CD4-positive, alpha-beta T cell treated with Interferon gamma for 1 hour (primary cell): ENCODE data around the gene ADGRG2.
"Not testable (repeated sequence)": the region's sequence is repeated elsewhere in the genome, so short reads cannot be mapped to it uniquely, and the experiment has no call there.

ENCODE experiments used
- DNase-seq: peaks from one replicate; pipeline ENCODE4 v3.0.0-alpha.2; 2020

The ADGRG2 gene

DNA sequence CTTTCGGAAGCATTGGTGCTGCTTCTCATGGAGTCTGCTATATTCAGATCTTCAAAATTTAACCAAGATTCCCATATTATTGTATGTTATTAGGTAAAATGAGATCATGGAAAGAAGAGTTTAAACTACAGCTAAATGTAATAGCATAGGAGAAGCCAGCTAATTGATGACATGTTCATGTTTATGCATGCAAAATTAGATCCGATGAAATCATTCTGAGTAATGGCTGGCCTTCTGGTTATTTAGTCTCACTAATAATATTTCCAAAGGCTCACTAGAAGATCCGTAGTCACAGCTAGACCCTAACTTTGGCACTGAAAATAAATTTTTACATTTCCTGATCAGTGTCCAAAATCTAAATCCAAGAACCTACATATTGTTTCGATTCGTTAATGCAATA is 118.5 kb downstream of the ADGRG2 start:
- DNase-seq: no peak

DNA sequence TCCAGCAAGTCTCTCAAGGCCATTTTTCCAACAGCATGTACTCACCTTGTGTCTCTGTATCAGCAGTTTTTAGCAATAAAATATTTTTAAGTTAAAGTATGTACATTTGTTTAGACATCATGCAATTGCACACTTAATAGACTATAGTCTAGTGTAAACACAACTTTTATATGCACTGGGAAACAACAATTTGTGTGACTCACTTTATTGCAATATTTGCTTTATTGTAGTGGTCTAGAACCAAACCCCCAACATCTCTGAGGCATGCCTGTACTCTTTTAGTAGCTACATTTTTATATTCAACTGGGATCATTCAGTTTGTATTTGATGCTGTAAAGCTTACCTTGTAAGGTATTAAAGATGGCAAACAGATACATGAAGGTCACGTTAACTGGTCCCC is 123.6 kb downstream of the ADGRG2 start:
- DNase-seq: no peak

DNA sequence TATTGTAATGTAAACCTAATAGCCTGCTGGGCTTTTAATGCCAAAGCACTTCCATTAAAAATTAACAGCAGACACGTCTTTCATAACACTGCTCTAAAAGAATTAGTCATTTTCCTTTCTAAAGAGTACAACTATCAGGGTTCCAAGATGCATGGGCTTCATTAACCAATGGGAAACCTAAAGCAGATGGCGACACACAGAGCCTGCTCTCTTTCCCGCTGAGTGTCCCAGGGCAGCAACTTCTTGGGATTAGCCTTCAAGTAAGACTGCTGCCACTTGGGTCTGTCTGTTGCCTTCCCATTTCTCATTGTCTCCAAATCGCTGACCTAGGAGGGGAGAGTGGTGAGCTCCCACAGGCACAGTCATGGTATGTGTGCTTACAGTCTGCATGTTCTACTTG is 124.4 kb downstream of the ADGRG2 start:
- DNase-seq: no peak

DNA sequence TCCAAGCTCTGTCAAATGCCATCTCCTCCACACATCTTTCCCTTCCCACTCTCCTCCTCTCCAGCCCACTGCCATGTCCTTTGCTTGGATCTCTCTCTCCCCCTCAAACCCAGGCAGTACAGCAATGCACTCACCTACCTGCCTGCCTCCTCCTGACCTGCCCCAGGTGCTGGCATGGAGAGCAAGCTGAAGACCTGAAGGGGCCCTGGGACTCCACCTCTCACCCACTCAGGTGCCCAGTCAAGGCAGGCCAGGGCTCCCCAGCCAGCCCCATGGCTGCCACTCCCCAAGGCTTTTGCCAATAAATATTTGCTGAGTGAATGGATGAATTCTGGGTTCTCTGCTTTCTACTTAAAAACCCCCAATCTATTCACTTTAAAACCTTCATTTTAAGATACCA is 125.7 kb downstream of the ADGRG2 start:
- no peak for DNase-seq

DNA sequence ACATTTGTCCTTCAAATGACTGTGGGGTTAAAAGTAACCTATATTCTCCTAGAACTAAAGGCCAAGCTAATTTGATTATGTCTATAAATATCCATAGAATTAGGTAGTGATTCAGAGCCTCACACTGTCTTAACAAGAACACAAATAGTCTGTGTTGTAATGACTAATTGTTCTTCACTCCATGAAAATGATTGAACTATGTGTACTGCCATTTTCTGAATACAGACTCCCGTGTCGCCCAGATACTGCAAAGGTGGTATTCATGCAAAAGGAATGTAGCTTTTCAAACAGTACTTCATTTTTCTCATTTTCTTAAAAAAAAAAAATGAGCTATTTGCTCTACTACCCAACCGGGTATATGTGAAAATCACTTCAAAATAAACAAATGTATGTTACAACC is 127.0 kb downstream of the ADGRG2 start:
- no peak for DNase-seq

DNA sequence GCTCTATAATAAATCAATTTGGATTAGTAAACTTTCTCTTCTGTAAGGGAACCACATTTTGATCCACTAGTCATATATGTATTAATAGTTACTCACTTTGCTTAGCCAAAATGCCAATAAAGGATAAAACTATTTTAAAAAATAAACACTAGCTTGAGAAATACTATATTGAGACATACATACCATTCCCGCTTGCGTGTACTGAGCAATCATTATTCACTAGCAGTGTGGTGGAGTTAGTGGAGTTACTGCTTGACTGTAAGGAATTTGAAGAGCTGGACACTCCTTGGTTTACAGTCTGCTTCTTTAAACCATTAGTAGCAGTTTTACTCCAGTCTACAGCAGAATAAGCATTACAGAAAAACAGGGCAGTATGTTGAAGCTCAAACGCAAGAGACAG is 127.6 kb downstream of the ADGRG2 start:
- no peak for DNase-seq

DNA sequence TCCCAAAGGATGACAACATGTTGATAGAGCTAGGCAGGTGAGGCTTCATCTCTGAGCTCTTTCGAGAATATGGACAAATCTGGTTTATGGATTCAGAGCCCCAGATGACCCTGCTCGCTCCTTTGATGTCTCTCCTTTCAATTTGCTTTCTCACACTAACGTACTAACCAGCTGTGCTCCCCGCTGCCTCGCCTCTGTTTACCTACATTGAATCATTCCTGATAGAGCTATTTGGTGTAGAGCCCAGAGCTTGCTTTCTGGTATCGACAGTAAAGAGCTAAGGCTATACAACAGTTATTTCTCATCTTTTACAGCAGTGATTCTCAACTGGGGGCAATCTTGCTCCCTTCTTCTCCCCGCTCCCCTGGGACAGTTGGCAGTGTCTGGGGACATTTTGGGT is 129.4 kb downstream of the ADGRG2 start:
- DNase-seq: no peak

DNA sequence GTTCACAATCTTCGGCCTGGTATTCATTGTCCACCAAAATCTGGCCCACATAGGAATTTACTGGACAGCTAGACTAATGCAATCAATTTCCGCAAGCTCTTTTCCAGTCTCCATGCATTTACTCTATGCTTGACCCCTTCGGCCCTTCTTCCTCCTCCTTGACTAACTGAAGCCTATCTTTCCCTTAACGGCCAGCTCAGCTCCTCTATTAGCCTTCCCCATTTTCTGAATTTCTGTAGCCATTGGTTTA is 137.2 kb downstream of the ADGRG2 start:
- no peak for DNase-seq

DNA sequence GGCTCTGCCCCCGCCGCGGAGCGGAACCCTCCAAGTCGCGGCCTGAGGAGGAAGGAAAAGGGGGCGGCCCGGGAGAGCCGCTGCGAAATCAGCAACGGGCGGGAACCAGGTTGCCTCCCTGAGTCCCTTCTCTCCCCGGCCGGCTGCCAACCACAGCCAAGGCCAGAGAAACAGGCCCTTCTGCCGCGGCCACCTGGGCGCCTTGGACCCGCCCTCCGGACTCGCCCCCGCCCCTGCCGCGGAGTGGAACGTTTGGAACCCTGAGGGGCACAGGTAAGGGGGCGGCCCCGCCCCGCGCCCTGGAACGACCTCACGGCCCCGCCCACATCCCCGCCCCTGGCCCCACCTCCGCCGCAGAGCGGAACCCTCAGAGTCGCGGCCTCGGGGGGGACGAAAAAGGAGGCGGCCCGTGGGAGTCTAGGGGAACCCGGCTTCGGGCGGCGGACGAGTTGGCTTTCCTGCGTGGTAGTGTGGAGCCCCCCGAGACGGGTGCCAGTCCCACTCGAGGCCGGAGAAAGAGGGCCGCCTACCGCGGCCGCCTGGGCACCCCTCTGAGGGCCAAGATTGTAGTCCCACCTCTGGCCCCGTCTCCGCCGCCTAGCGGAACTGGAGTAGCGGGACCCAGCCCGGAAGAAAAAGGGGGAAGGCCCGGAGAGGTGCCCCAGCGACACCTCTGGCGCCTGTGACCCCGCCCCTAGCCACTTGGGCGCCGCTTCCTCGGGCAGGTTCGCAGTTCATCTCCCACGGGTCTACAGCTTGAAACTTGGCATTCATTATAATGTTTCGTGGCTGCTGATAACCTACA is 137.7 kb downstream of the ADGRG2 start:
- DNase-seq: peak; percentile 83

DNA sequence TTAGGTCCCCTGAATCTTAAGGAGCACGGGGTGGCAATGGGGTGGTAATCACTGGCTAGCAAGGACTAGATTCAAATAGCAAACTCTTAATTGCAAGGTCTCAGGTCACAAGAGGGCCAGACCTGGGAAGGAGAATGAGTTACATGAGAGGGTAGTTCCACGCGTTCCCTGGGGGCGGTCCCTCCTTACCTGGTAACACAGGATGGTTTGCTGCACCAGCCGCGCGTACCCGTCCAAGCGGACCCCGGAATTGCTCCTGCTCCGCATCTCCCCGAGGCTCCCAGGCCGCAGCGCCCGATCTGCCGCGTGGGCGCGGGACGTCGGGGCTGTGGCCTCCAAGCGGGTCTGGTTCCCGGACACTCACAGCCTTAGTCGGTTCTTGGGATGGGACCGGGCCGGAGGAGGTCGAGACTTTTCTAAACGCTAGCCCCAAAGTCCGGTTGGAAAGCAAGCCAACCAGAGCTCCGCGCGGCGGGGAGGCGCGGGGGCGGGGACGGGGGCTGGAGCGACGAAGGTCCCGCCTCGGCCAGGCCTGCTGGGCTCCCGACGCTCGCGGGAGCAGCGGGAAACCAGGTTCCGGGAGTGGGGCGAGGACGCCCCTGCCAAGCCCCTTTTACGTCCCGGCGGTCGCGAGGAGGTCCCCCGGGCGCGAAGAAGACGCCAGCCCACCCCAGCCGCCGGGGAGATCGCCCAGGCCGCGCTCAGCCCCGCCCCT is 138.4 kb downstream of the ADGRG2 start, which contains the start of gene PHKA2:
TSS of gene PHKA2 (minus strand) at position 449 of the 715 bp plus-strand sequence. CDS start at position 267, 182 bp downstream.
- no peak for DNase-seq

DNA sequence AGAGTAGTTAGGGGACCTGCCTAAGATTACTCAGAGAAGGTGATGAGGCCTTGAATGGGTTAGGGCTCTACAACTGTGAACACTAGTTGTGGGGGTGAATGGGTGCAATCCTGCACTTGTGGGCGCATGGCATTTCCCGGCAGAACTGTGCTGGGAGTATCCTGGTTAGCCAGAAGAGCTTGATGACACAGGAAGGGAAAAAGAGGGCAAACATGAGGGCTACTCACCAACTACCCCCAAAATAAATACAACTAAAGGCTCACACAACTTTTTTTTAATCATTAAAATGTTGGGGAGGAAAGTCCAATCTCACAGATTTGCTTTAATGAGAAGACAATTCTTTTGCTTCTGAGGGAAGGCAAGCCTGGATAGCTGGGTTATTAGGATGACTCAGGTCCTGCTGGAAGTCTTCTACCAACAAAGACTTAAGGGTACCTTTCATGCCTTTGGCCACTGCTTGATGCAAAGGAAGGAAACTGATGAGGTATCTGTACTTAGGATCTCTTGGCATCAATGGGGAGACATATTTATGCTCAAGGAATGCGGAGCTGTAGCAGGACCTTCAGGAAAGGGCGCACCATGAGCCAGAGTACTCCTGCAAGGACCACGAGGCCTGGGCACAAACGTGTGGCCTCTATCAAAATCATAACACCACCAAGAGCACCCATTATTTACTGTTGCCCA is 141.0 kb downstream of the ADGRG2 start:
- DNase-seq: no peak

DNA sequence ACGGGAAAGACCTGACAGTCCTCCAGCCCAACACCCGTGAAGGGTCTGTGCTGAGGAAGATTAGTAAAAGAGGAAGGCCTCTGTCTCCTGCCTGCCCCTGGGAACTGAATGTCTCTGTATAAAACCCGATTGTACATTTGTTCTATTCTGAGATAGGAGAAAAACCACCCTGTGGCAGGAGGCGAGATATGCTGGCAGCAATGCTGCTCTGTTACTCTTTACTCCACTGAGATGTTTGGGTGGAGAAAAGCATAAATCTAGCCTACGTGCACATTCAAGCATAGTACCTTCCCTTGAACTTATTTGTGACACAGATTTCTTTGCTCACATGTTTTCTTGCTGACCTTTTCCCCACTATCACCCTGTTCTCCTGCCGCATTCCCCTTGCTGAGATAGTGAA is 142.0 kb downstream of the ADGRG2 start:
- DNase-seq: not testable (repeated sequence)

DNA sequence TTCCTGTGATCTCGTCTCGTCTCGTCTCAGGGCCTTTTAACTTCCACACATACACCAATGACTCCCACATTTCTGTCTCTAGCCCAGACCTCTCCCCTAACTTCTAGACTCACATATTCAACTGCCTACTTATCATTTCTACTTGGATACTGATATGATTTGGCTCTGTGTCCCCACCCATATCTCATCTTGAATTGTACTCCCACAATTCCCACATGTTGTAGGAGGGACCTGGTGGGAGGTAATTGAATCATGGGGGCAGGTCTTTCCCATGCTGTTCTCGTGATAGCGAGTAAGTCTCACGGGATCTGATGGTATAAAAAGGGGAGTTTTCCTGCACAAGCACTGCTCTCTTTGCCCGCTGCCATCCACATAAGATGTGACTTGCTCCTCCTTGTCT is 147.3 kb downstream of the ADGRG2 start:
- DNase-seq: no peak

DNA sequence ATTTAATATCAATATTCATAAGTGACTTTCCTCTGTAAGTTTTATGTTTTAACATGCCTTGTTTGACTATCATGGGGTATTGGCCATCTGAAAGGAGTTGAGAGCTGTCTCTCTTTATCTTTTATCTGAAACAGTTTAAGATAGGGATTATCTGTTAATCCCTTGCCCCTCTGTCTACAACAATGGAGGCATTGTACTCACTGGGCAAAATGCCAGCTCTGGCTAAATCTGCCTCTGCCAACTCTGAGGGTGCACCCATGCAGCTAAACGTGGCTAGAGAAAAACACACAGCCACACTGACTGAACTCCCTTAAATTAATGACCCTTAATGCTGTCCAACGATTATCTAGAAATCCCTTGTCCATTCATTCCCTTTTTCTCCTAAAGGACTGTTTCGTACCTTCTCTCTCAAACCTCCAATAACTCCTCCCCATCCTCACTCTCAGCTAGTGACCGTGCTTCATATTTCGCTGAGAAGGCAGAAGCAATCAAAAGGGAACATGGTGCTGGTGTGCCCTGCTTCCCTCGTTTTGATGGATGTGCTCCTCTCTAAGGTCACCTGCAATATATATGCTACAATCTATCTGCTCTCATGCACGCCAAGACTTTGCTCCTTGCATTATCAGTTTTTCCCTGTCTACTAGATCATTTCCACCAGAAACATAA is 148.6 kb downstream of the ADGRG2 start:
- no peak for DNase-seq

DNA sequence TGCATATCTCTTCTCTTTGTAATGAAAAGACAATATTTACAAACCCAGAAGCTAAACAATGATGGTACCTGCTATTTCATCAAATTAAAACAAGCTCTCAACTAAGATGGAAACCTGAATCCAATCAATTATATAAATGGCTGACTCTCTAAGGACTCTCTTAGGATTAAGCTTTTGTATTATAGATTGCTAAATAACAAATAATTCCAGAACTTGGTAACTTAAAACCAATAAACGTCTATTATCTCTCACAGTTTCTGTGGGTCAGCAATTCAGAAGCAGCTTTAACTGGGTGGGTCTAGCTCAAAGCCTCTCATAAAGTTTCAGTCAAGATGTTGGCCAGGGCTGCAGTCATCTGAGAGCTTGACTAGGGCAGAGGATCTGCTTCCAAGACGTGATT is 150.8 kb downstream of the ADGRG2 start:
- no peak for DNase-seq

DNA sequence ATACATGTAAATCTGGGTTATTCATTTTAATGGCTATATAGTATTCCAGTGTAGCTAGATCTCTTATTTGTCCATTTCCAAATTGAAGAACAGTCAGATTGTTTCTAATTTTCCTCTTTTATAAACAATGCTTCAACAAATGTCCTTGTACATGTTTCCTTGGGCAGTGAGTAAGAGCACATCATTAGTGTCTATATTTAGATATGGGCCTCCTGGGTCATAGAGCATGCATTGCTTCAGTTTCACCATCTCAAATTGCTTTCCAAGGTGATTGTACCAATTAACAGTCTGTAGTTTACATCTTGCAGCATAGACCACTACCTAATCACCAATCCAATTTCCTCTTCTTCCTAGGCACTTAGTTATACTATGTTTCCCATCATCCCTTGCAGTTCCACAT is 151.8 kb downstream of the ADGRG2 start:
- DNase-seq: no peak

DNA sequence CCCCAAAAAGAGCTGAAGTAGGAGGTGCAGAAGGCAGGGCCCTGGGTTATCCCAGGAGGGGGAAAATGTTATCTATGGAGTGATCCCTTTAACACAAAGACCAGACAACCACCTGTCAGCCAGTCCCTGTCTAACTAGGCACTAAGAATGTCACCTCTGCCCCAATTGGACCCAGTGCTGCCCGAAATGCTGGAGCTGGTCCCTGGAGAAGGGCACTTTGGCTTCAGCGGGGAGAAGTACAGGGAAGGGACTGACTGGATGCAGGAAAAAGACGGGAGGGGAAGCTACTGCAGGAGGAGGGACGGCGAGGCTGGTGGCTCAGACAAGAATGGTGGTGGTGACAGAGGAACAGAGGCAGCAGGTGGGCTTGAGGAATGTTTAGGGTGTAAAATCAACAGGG is 155.6 kb downstream of the ADGRG2 start:
- DNase-seq: no peak

DNA sequence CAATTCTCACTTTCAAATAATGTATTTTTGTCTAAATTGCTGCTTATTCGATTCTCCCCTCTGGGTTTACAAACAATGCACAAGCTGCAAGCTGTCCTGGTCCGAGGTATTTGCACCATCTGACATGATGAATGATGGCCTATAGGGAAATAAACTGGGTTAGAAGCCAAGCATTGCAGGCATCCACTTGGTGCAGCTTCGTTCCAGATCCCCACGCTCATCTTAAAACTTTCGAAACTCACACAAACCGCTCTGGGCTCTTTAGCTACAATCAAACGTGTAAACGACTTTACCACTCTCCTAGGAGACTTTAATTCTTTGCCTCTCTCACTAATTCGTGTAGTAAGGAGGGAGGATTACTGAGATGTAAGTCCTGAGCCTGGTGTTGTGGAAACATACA is 157.4 kb downstream of the ADGRG2 start:
- no peak for DNase-seq

DNA sequence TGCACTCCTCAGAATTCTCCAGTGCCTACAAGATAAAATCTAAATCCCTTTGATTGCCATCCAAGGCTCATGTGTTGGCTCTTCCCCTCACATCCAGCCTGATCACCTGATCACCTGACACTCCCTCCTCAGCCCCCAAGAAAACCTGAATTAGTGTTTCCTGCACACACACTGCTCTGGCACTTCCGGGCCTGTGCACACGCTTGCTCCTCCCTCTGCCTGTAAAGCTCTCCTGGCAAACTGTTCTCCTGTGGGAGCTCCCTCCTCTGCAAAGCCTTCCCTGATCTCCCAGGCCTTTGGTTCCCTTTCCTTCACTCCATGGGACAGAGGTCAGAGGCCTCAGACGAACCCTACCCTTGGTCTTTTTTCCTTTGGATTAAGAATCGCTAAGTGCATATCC is 158.2 kb downstream of the ADGRG2 start:
- no peak for DNase-seq

DNA sequence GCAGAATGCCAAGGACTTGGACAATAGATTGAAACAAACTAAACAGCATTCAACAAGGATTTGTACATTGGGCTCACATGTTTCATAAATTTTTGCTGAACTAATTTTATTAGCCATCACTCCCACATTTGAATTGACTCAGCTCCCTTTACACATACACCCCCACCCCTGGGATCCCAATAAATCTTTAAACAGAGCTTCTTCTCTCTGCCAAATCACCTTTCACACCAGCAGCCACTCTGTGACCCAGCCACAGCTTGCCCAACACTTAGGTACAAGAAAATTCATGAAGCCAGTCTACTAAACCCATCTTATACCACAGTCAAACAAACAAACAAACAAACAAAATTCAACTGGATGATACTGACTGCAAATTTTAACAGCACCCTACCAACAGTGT is 159.9 kb downstream of the ADGRG2 start:
- DNase-seq: no peak

DNA sequence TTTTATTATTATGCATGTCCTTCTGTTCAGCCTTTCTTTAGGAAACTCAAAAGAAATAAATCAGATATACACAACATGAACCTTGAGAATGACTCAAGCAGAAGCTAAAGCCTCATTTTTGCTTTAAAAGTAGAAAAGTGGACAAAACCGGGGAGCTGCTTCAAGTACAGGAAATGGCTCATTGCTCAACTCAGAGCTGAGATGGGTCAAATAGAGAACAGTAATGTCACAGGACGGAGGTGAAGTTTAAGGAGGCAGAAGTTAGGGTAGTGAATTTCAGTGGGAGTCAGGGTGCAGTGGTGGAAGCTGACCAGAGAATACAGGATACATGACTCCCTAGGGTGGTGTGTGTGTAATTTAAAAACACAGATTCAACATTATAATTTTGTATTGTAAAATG is 160.6 kb downstream of the ADGRG2 start:
- DNase-seq: no peak

DNA sequence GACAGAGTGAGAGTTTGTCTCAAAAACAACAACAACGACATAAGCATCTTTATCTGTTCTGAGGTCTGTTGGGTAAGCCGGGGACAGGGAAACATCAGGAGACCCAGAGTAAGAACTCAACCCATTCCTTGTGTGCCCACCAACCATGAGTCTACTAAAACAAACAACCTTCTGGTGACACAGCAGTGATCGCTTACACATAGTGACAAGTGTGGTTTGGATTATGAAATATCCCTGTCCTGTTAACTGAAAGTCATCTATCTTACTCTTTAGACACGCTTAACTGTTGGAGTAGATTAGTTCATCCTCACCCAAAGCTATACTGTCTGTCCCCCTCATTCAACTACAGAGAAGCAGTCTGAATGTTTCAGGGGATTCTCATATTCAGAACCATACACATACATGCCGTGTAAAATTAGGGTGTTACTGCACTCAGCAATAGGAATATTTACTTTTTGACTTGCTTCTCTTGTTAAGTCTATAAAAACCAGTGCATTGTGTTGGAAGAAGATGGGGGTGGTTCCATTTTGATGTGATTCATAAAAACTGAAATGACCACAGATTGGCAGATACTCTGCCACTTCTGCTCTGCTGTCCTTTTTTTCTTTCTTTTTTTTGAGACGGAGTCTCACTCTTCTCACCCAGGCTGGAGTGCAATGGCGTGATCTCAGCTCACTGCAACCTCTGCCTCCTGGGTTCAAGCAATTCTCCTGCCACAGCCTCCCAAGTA is 165.8 kb downstream of the ADGRG2 start:
- no peak for DNase-seq

DNA sequence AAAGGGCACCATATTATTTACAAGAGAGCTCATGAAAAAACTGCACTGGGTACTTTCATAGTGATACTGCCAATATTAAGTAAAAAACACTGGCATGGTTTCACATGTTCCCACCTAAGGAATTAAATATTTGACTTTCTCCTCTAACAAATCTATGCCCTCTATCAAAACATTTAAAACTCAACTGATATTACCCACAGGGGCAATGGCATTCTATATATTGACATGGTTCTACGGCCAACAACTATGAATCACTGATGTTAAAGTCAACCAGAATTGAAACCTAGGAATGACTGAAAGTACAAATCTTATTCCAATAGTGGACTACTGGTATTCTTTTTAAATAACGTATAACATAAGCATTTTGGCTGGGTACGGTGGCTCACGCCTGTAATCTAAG is 166.6 kb downstream of the ADGRG2 start:
- DNase-seq: no peak
